Endodermal cell (in vitro differentiated cells): ENCODE data around the gene CUEDC2. TPM values are rescaled to one million over a fixed set of nuclear protein-coding genes. Genes with fewer than 3 reads are reported as not detected.
A peak's percentile ranks its signal among the peaks of the same experiment; 100 is the strongest.

Source experiments
- DNase-seq: peaks from one replicate; pipeline ENCODE4 v3.0.0-alpha.2; 2017
- H3K27ac ChIP-seq: 2 replicates; pipeline ENCODE4 v1.5.1; 2013; ENCODE audit warnings: mild to moderate bottlenecking, low read depth, low read length, moderate library complexity
- H3K27me3 ChIP-seq: 2 replicates; pipeline ENCODE4 v1.6.1; 2013; ENCODE audit warnings: mild to moderate bottlenecking, low read length, moderate library complexity; ENCODE audit not compliant: insufficient read depth, control insufficient read depth, poor library complexity, severe bottlenecking
- H3K36me3 ChIP-seq: 2 replicates; pipeline ENCODE4 v1.7.0; 2013; ENCODE audit warnings: mild to moderate bottlenecking, low read length, moderate library complexity; ENCODE audit not compliant: control insufficient read depth, insufficient read depth
- H3K4me1 ChIP-seq: one replicate; pipeline ENCODE4 v1.7.0; 2013; ENCODE audit warnings: low read length; ENCODE audit not compliant: control insufficient read depth, insufficient read depth
- H3K4me3 ChIP-seq: 2 replicates; pipeline ENCODE4 v1.5.1; 2013; ENCODE audit warnings: mild to moderate bottlenecking, low read length, moderate library complexity
- H3K9ac ChIP-seq: 2 replicates; pipeline ENCODE4 v1.6.1; 2013; ENCODE audit warnings: mild to moderate bottlenecking, low read length, moderate library complexity; ENCODE audit not compliant: poor library complexity, severe bottlenecking; ENCODE audit errors: extremely low read depth
- H3K9me3 ChIP-seq: 2 replicates; pipeline ENCODE4 v1.6.1; 2013; ENCODE audit warnings: mild to moderate bottlenecking, low read length, moderate library complexity; ENCODE audit not compliant: control insufficient read depth
- H3K27ac Mint-ChIP-seq: 2 replicates; pipeline ENCODE4 v1.8.0; 2020; ENCODE audit warnings: mixed read lengths
- H3K27me3 Mint-ChIP-seq: 2 replicates; pipeline ENCODE4 v1.8.0; 2021; ENCODE audit warnings: mild to moderate bottlenecking, mixed read lengths; ENCODE audit not compliant: insufficient read depth
- H3K36me3 Mint-ChIP-seq: 2 replicates; pipeline ENCODE4 v1.8.0; 2020; ENCODE audit warnings: low read depth, mixed read lengths
- H3K4me1 Mint-ChIP-seq: 2 replicates; pipeline ENCODE4 v1.8.0; 2020; ENCODE audit warnings: mixed read lengths
- H3K4me3 Mint-ChIP-seq: 2 replicates; pipeline ENCODE4 v1.8.0; 2020; ENCODE audit warnings: mild to moderate bottlenecking, moderate library complexity, mixed read lengths
- H3K9me3 Mint-ChIP-seq: 2 replicates; pipeline ENCODE4 v1.8.0; 2020; ENCODE audit warnings: mild to moderate bottlenecking, mixed read lengths
- CTCF ChIP-seq: fragments of 200-600 bp; sonication (generic); conservative IDR thresholded peaks from 2 replicates; pipeline ENCODE4 v1.5.0; 2021; ENCODE audit warnings: antibody characterized with exemption, mild to moderate bottlenecking
- WGBS, 2 experiments: methylation state at CpG; one replicate each; pipeline versions ENCODE4 v1.1.5 to v1.1.7; 2013; ENCODE audit warnings: missing lambda C conversion rate in 2 of 2, mixed read lengths in 1 of 2; ENCODE audit not compliant: insufficient coverage in 1 of 2, insufficient read length in 1 of 2; 5-methylcytosine and 5-hydroxymethylcytosine counted together
- total RNA-seq, 2 donors: library from RNA; stranded (reverse); fragmentation: NEBNext Ultra II Directional in 1 of 2; extraction: Animal tissue kit (Norgen Biotek cat#: 25700) in 1 of 2; gene quantifications; 2 replicates in 1 of 2; 3 replicates in 1 of 2; pipeline ENCODE4 v1.2.1, GENCODE V29; 2021

CUEDC2 gene
- total RNA-seq, 2 donors from 2014 or later = 51.7 to 82.9 TPM

- Mint-ChIP-seq H3K9me3 (no peaks in the 10 kb centered on the region), H3K27ac (peak within 1 kb of the TSS; percentile 52), H3K4me3 (peak within 1 kb of the TSS; percentile 88), H3K27me3 (peaks cover 26% of the 10 kb centered on the region), H3K4me1 (peaks cover 15% of the 10 kb centered on the region), H3K36me3 (peaks cover 8% of the 10 kb centered on the region)
- Histone ChIP-seq H3K9ac (no peak within 1 kb of the TSS), H3K4me1 (peaks cover 10% of the 10 kb centered on the region), H3K36me3 (peaks cover 8% of the 10 kb centered on the region), H3K27me3 (peaks cover 14% of the 10 kb centered on the region), H3K9me3 (no peaks in the 10 kb centered on the region), H3K27ac (no peak within 1 kb of the TSS), H3K4me3 (peak within 1 kb of the TSS; percentile 94)
- 1 to 3% methylated on average over 11 to 41 of the region's 45 CpGs for WGBS, 2 experiments
- no peak for TF ChIP-seq CTCF
- peak; percentile 87 for DNase-seq
Observed at GRCh38 chr10:102418622-102419268, 13.6 kb downstream of the CUEDC2 start, which contains the start of gene PSD. PSD (minus strand) TSS chr10:102418785; CDS start chr10:102417038, 1,747 bp downstream.

- Mint-ChIP-seq H3K36me3 (no peaks in the 10 kb centered on the region), H3K9me3 (no peaks in the 10 kb centered on the region), H3K4me3 (no peak overlapping the region), H3K27ac (no peak overlapping the region), H3K27me3 (peaks cover 41% of the 10 kb centered on the region), H3K4me1 (peaks cover 7% of the 10 kb centered on the region)
- Histone ChIP-seq H3K4me1 (peaks cover 4% of the 10 kb centered on the region), H3K27me3 (peaks cover 29% of the 10 kb centered on the region), H3K27ac (no peak overlapping the region), H3K4me3 (no peak overlapping the region), H3K9ac (no peak overlapping the region), H3K9me3 (no peaks in the 10 kb centered on the region), H3K36me3 (no peaks in the 10 kb centered on the region)
- whole genome bisulfite sequencing, 2 experiments = 88 to 91% methylated on average over 10 to 20 of the region's 20 CpGs
- DNase-seq = no peak
- no peak for TF ChIP-seq CTCF
Observed at GRCh38 chr10:102416695-102417094, 15.7 kb downstream of the CUEDC2 start.

DNA sequence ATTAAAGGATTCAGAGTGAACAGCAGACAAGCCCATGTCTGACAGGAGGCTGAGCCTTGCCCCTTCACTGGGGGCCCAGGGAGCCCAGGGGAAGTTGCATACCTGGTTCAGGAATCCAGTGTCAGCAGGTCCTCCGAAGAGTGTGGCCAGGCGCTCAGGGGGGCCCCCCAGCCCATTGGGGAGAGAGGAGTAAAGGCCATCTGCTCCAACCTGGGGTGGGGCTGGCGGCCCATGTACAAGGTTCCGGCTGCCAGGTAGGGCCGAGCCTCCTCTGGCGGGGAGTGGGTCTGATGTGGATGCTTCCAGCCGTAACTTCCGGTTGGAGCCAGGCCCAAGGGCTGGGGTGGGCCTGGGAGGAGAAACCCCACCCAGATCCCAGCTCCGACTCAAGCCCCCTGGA lies 16.1 kb downstream of the CUEDC2 start:
- TF ChIP-seq CTCF = no peak
- Mint-ChIP-seq H3K9me3 (no peaks in the 10 kb centered on the region), H3K36me3 (no peaks in the 10 kb centered on the region), H3K27me3 (peaks cover 45% of the 10 kb centered on the region), H3K27ac (no peak overlapping the region), H3K4me3 (no peak overlapping the region), H3K4me1 (peaks cover 7% of the 10 kb centered on the region)
- Histone ChIP-seq H3K9ac (no peak overlapping the region), H3K9me3 (no peaks in the 10 kb centered on the region), H3K27ac (no peak overlapping the region), H3K36me3 (no peaks in the 10 kb centered on the region), H3K4me3 (no peak overlapping the region), H3K27me3 (peaks cover 33% of the 10 kb centered on the region), H3K4me1 (peaks cover 4% of the 10 kb centered on the region)
- no peak for DNase-seq
- whole genome bisulfite sequencing, 2 experiments = 80 to 92% methylated on average over 3 to 9 of the region's 9 CpGs
